Activated T-cell treated with anti-CD3 and anti-CD28 coated beads for 4 hours (primary cell): Measurements from ENCODE around the gene PURA.
A peak's percentile ranks its signal among the peaks of the same experiment; 100 is the strongest.

ENCODE experiments used
- DNase-seq: peaks from one replicate; pipeline ENCODE4 v3.0.0-alpha.2; 2020

PURA gene

GRCh38 chr5:140113699-140114263, at the start of gene PURA:
Gene PURA (plus strand): TSS chr5:140114109. CDS start chr5:140114182, 73 bp downstream.
- peak; percentile 93 for DNase-seq

GRCh38 chr5:140072812-140073211, 41.1 kb upstream of the PURA start:
- DNase-seq, result no peak

GRCh38 chr5:140073296-140073695, 40.6 kb upstream of the PURA start:
- DNase-seq, result no peak

GRCh38 chr5:140075371-140075770, 38.5 kb upstream of the PURA start:
- no peak for DNase-seq

GRCh38 chr5:140076142-140076541, 37.8 kb upstream of the PURA start:
- no peak for DNase-seq

- no peak for DNase-seq
Observed at GRCh38 chr5:140076788-140077187, 37.1 kb upstream of the PURA start.

- DNase-seq, result no peak
Observed at GRCh38 chr5:140083120-140083519, 30.8 kb upstream of the PURA start.

GRCh38 chr5:140083650-140084049, 30.3 kb upstream of the PURA start:
- no peak for DNase-seq

GRCh38 chr5:140084541-140084940, 29.4 kb upstream of the PURA start:
- no peak for DNase-seq

- DNase-seq, result no peak
Observed at GRCh38 chr5:140090251-140090650, 23.7 kb upstream of the PURA start.

GRCh38 chr5:140093179-140093578, 20.7 kb upstream of the PURA start:
- no peak for DNase-seq

- DNase-seq, result no peak
Observed at GRCh38 chr5:140093866-140094265, 20.0 kb upstream of the PURA start.

GRCh38 chr5:140094889-140095288, 19.0 kb upstream of the PURA start:
- no peak for DNase-seq

GRCh38 chr5:140101179-140101578, 12.7 kb upstream of the PURA start:
- DNase-seq, result no peak

GRCh38 chr5:140103154-140103553, 10.8 kb upstream of the PURA start:
- DNase-seq, result no peak

GRCh38 chr5:140104100-140104499, 9.8 kb upstream of the PURA start:
- DNase-seq, result no peak

- DNase-seq, result no peak
Observed at GRCh38 chr5:140106101-140106500, 7.8 kb upstream of the PURA start.

- DNase-seq, result no peak
Observed at GRCh38 chr5:140106805-140107311, 7.1 kb upstream of the PURA start.

GRCh38 chr5:140107312-140108092, 6.4 kb upstream of the PURA start:
- peak; percentile 83 for DNase-seq

GRCh38 chr5:140108093-140109017, 5.6 kb upstream of the PURA start:
- DNase-seq, result no peak

- no peak for DNase-seq
Observed at GRCh38 chr5:140109018-140109758, 4.7 kb upstream of the PURA start.
